ENCODE measurements around the gene ELF1.
"Not testable (repeated sequence)": the region's sequence is repeated elsewhere in the genome, so short reads cannot be mapped to it uniquely, and the experiment has no call there.

The ELF1 gene

GRCh38 chr13:41056826-41057711 lies 38.0 kb upstream of the ELF1 start:
- Histone ChIP-seq H3K4me1 (ENCODE audit: control insufficient read depth, insufficient read depth, low read length, poor library complexity, severe bottlenecking) (no peaks in the 10 kb centered on the region), H3K4me3 (ENCODE audit: extremely low read depth, insufficient read depth, low read length, poor library complexity, severe bottlenecking) (no peak overlapping the region), H3K27ac (ENCODE audit: low read depth, low read length, severe bottlenecking) (no peak overlapping the region), H3K9me3 (ENCODE audit: control insufficient read depth, low read length) (no peaks in the 10 kb centered on the region), H3K36me3 (ENCODE audit: control insufficient read depth, insufficient read depth, low read length) (peaks cover under 1% of the 10 kb centered on the region)
- 94% methylated on average over 4 of the region's 11 CpGs for WGBS, 2 experiments (ENCODE audit: insufficient coverage in 2 of 2)

- no peaks in the 10 kb centered on the region for H3K9me3 ChIP-seq (ENCODE audit: control insufficient read depth, low read length)
- peaks cover 5% of the 10 kb centered on the region for H3K36me3 ChIP-seq (ENCODE audit: control insufficient read depth, insufficient read depth, low read length)
- H3K4me1 ChIP-seq (ENCODE audit: control insufficient read depth, insufficient read depth, low read length, poor library complexity, severe bottlenecking): no peaks in the 10 kb centered on the region
- no peak overlapping the region for H3K4me3 ChIP-seq (ENCODE audit: extremely low read depth, insufficient read depth, low read length, poor library complexity, severe bottlenecking)
- H3K27ac ChIP-seq (ENCODE audit: low read depth, low read length, severe bottlenecking): no peak overlapping the region
Measured at GRCh38 chr13:41056194-41056593, 37.1 kb upstream of the ELF1 start.

GRCh38 chr13:41054919-41055619 lies 36.0 kb upstream of the ELF1 start:
- H3K36me3 ChIP-seq (ENCODE audit: control insufficient read depth, insufficient read depth, low read length): peaks cover 5% of the 10 kb centered on the region
- no peak overlapping the region for H3K4me3 ChIP-seq (ENCODE audit: extremely low read depth, insufficient read depth, low read length, poor library complexity, severe bottlenecking)
- H3K4me1 ChIP-seq (ENCODE audit: control insufficient read depth, insufficient read depth, low read length, poor library complexity, severe bottlenecking): no peaks in the 10 kb centered on the region
- H3K27ac ChIP-seq (ENCODE audit: low read depth, low read length, severe bottlenecking): no peak overlapping the region
- WGBS, 2 experiments (ENCODE audit: insufficient coverage in 2 of 2): 81 to 82% methylated on average over 4 to 5 of the region's 5 CpGs
- H3K9me3 ChIP-seq (ENCODE audit: control insufficient read depth, low read length): no peaks in the 10 kb centered on the region

- peaks cover 5% of the 10 kb centered on the region for H3K36me3 ChIP-seq (ENCODE audit: control insufficient read depth, insufficient read depth, low read length)
- H3K9me3 ChIP-seq (ENCODE audit: control insufficient read depth, low read length): no peaks in the 10 kb centered on the region
- 81 to 87% methylated on average over 6 of the region's 9 CpGs for WGBS, 2 experiments (ENCODE audit: insufficient coverage in 2 of 2)
- H3K27ac ChIP-seq (ENCODE audit: low read depth, low read length, severe bottlenecking): no peak overlapping the region
- no peaks in the 10 kb centered on the region for H3K4me1 ChIP-seq (ENCODE audit: control insufficient read depth, insufficient read depth, low read length, poor library complexity, severe bottlenecking)
- no peak overlapping the region for H3K4me3 ChIP-seq (ENCODE audit: extremely low read depth, insufficient read depth, low read length, poor library complexity, severe bottlenecking)
Measured at GRCh38 chr13:41054212-41054877, 35.2 kb upstream of the ELF1 start.

- H3K27ac ChIP-seq (ENCODE audit: low read depth, low read length, severe bottlenecking): no peak overlapping the region
- WGBS, 2 experiments (ENCODE audit: insufficient coverage in 2 of 2): no CpG with 5 or more reads among the region's 2 CpGs
- H3K36me3 ChIP-seq (ENCODE audit: control insufficient read depth, insufficient read depth, low read length): peaks cover 8% of the 10 kb centered on the region
- no peak overlapping the region for H3K4me3 ChIP-seq (ENCODE audit: extremely low read depth, insufficient read depth, low read length, poor library complexity, severe bottlenecking)
- no peaks in the 10 kb centered on the region for H3K4me1 ChIP-seq (ENCODE audit: control insufficient read depth, insufficient read depth, low read length, poor library complexity, severe bottlenecking)
- H3K9me3 ChIP-seq (ENCODE audit: control insufficient read depth, low read length): peaks cover 9% of the 10 kb centered on the region
Measured at GRCh38 chr13:41053384-41053826, 34.3 kb upstream of the ELF1 start.

- Histone ChIP-seq H3K4me1 (ENCODE audit: control insufficient read depth, insufficient read depth, low read length, poor library complexity, severe bottlenecking) (no peaks in the 10 kb centered on the region), H3K36me3 (ENCODE audit: control insufficient read depth, insufficient read depth, low read length) (peaks cover 13% of the 10 kb centered on the region), H3K27ac (ENCODE audit: low read depth, low read length, severe bottlenecking) (no peak overlapping the region), H3K4me3 (ENCODE audit: extremely low read depth, insufficient read depth, low read length, poor library complexity, severe bottlenecking) (no peak overlapping the region), H3K9me3 (ENCODE audit: control insufficient read depth, low read length) (peaks cover 11% of the 10 kb centered on the region)
- WGBS, 2 experiments (ENCODE audit: insufficient coverage in 2 of 2): 94 to 100% methylated on average over 2 to 3 of the region's 3 CpGs
Measured at GRCh38 chr13:41052441-41052840, 33.3 kb upstream of the ELF1 start.

GRCh38 chr13:41049480-41050440 lies 30.6 kb upstream of the ELF1 start:
- H3K4me3 ChIP-seq (ENCODE audit: extremely low read depth, insufficient read depth, low read length, poor library complexity, severe bottlenecking): no peak overlapping the region
- H3K27ac ChIP-seq (ENCODE audit: low read depth, low read length, severe bottlenecking): no peak overlapping the region
- H3K9me3 ChIP-seq (ENCODE audit: control insufficient read depth, low read length): peaks cover 11% of the 10 kb centered on the region
- no peaks in the 10 kb centered on the region for H3K4me1 ChIP-seq (ENCODE audit: control insufficient read depth, insufficient read depth, low read length, poor library complexity, severe bottlenecking)
- peaks cover 13% of the 10 kb centered on the region for H3K36me3 ChIP-seq (ENCODE audit: control insufficient read depth, insufficient read depth, low read length)
- WGBS, 2 experiments (ENCODE audit: insufficient coverage in 2 of 2): 89 to 91% methylated on average over 1 to 3 of the region's 4 CpGs

GRCh38 chr13:41048640-41049039 lies 29.5 kb upstream of the ELF1 start:
- peaks cover 11% of the 10 kb centered on the region for H3K9me3 ChIP-seq (ENCODE audit: control insufficient read depth, low read length)
- no peaks in the 10 kb centered on the region for H3K4me1 ChIP-seq (ENCODE audit: control insufficient read depth, insufficient read depth, low read length, poor library complexity, severe bottlenecking)
- H3K36me3 ChIP-seq (ENCODE audit: control insufficient read depth, insufficient read depth, low read length): peaks cover 13% of the 10 kb centered on the region
- 90 to 98% methylated on average over 3 to 5 of the region's 5 CpGs for WGBS, 2 experiments (ENCODE audit: insufficient coverage in 2 of 2)
- no peak overlapping the region for H3K4me3 ChIP-seq (ENCODE audit: extremely low read depth, insufficient read depth, low read length, poor library complexity, severe bottlenecking)
- no peak overlapping the region for H3K27ac ChIP-seq (ENCODE audit: low read depth, low read length, severe bottlenecking)

- WGBS, 2 experiments (ENCODE audit: insufficient coverage in 2 of 2): 100% methylated on average over 1 of the region's 4 CpGs; no CpG with 5 or more reads in 1 of the 2 experiments
- not testable (repeated sequence) for H3K4me1 ChIP-seq (ENCODE audit: control insufficient read depth, insufficient read depth, low read length, poor library complexity, severe bottlenecking); H3K27ac ChIP-seq (ENCODE audit: low read depth, low read length, severe bottlenecking); H3K4me3 ChIP-seq (ENCODE audit: extremely low read depth, insufficient read depth, low read length, poor library complexity, severe bottlenecking); H3K9me3 ChIP-seq (ENCODE audit: control insufficient read depth, low read length); H3K36me3 ChIP-seq (ENCODE audit: control insufficient read depth, insufficient read depth, low read length)
Measured at GRCh38 chr13:41042419-41042818, 23.3 kb upstream of the ELF1 start.

Measured in mesodermal cell (in vitro differentiated cells).